ENCODE measurements around the gene DIP2C. TPM values are rescaled to one million over a fixed set of nuclear protein-coding genes. Genes with fewer than 3 reads are reported as not detected.

The DIP2C gene
- total RNA-seq, 8 experiments from 2014 or later = 1.9 to 26.3 (median 19.8) TPM

DNA sequence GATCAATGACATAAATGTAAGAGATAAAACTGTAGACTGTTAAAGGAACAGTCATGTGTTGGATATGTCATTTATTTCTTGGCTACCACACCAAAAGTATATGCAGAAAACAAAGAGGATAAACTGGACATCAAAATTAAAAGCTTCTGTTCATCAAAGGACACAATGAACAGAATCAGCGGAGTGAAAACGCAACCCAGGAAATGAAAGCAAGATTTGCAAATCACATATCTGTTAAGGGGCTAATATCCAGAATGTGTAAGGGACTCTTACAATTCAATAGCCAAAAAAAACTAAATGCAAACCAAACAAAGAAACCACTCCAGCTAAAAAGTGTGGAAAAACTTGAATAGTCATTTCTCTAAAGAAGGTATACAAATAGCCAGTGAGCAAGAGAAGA is 390.0 kb downstream of the DIP2C start:
- Histone ChIP-seq H3K27ac (no peak overlapping the region), H3K4me1 (replicated peaks in 1 of 2) (no peaks in the 10 kb centered on the region), H3K4me3 (no peak overlapping the region)
- no peak for ATAC-seq (replicated peaks in 6 of 8)
- whole genome bisulfite sequencing, 10 experiments = 73 to 100% (median 94%) methylated on average over 1 to 2 of the region's 2 CpGs; no CpG with 5 or more reads in 1 of the 10 experiments
- in situ Hi-C loops (cut with MboI; ENCODE audit: low pct_unique_long_range_greater_than_20kb in 2 of 9, low sequenced_read_pairs in 9 of 9, unreplicated experiment in 9 of 9) = no loop called here

DNA sequence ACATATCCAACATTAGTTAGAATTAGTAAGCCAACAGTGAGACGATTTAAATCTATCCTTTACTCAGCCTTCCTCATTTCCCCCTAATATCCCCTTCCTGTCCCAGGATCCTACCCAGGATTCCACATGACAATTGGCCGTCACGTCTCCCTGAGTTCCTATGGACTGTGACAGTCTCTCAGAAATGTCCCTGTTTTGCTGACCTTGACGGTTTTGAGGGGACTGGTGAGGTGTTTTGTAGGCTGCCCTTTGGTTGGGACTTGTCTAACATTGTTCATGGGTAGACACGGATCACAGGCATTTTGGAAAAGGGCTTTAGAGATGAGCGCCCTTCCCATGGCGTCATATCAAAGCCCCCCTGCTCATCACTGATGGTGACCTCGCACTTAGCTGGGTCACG is 391.4 kb downstream of the DIP2C start:
- no peak for ATAC-seq (replicated peaks in 6 of 8)
- in situ Hi-C loops (cut with MboI; ENCODE audit: low pct_unique_long_range_greater_than_20kb in 2 of 9, low sequenced_read_pairs in 9 of 9, unreplicated experiment in 9 of 9) = no loop called here
- 31 to 100% (median 80%) methylated on average over 1 to 7 of the region's 9 CpGs; no CpG with 5 or more reads in 3 of the 10 experiments for WGBS, 10 experiments
- no peak overlapping the region for H3K27ac ChIP-seq
- H3K4me1 ChIP-seq (replicated peaks in 1 of 2) = no peaks in the 10 kb centered on the region
- H3K4me3 ChIP-seq = no peak overlapping the region

DNA sequence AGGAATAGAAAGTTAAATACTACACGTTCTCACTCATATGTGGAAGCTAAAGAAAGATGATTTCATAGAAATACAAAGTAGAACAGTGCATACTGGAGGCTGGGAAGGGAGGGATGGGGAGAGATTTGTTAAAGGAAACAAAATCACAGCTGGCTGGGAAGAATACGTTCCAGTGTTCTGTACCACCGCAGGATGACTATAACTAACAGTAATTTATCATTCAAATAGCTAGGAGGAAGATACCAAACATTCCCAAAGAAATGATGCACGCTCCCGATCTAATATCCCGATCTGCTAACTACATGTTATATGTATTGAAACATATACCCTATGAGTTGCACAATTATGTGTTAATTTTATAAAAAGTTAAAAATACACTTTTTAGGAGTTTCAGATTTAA is 391.9 kb downstream of the DIP2C start:
- in situ Hi-C loops (cut with MboI; ENCODE audit: low pct_unique_long_range_greater_than_20kb in 2 of 9, low sequenced_read_pairs in 9 of 9, unreplicated experiment in 9 of 9) = no loop called here
- H3K27ac ChIP-seq = no peak overlapping the region
- H3K4me3 ChIP-seq = no peak overlapping the region
- peak in 2 of 8 experiments; percentile 48 to 63 for ATAC-seq (replicated peaks in 6 of 8)
- WGBS, 10 experiments = 0 to 100% (median 90%) methylated on average over 3 to 6 of the region's 6 CpGs
- H3K4me1 ChIP-seq (replicated peaks in 1 of 2) = no peaks in the 10 kb centered on the region

DNA sequence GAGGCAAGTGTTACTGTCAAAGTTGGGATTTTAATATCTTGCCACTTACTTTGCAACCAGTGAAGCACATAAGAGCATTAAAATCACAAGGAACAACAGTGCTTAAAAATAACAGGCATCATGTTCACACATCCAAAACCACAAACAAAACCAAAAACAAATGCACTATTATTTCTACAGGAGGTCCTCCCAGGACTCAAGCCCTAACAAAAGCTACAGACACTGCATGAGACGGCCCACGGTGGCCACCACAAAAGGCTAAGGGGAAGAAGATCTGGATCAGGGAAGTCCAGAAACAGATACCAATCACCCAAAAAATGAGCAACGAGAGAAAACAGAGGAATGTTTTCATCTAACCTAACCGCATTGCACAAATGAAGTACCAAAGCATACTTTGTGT is 395.8 kb downstream of the DIP2C start:
- H3K27ac ChIP-seq = no peak overlapping the region
- in situ Hi-C loops (cut with MboI; ENCODE audit: low pct_unique_long_range_greater_than_20kb in 2 of 9, low sequenced_read_pairs in 9 of 9, unreplicated experiment in 9 of 9) = no loop called here
- no peaks in the 10 kb centered on the region for H3K4me1 ChIP-seq (replicated peaks in 1 of 2)
- no peak for ATAC-seq (replicated peaks in 6 of 8)
- no peak overlapping the region for H3K4me3 ChIP-seq
- 40 to 100% (median 86%) methylated on average over 1 to 4 of the region's 4 CpGs; no CpG with 5 or more reads in 1 of the 10 experiments for WGBS, 10 experiments

DNA sequence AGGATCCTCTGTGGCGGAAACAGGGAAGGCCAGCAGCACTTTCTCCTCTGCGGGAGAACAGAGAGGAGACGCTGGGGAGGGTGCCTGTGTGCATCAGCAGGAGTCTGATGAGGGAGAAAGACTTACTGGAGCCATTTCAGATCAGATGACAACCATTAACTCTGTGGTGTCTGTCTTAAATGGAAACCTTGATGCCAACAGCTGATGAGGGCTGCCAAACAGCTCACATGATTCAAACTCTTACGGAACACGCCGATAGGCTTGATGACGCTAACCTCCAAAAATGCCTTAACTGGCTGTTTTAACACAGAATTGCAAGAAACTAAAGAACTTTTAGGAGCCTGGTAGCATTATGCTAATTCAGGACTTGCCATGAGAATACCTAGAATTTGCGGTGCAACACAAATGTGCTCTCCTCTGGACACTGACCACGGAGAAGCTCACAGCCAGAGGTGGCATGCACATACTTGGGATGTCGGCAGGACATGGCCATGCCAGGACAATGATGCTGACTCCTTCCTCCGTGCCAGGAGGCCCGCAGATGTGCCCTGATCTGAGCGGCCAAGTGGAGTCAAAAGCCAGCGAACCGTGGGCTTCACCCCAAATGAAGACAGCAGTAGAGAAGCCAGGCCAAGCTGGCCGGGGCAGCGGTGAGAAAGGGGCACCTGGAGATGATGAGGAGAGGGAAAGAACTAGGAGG is 399.3 kb downstream of the DIP2C start:
- Histone ChIP-seq H3K27ac (no peak overlapping the region), H3K4me3 (no peak overlapping the region), H3K4me1 (replicated peaks in 1 of 2) (no peaks in the 10 kb centered on the region)
- peak in 1 of 8 experiments; percentile 81 for ATAC-seq (replicated peaks in 6 of 8)
- 67 to 100% (median 93%) methylated on average over 2 to 7 of the region's 17 CpGs; no CpG with 5 or more reads in 1 of the 10 experiments for WGBS, 10 experiments
- in situ Hi-C loops (cut with MboI; ENCODE audit: low pct_unique_long_range_greater_than_20kb in 2 of 9, low sequenced_read_pairs in 9 of 9, unreplicated experiment in 9 of 9) = no loop called here

DNA sequence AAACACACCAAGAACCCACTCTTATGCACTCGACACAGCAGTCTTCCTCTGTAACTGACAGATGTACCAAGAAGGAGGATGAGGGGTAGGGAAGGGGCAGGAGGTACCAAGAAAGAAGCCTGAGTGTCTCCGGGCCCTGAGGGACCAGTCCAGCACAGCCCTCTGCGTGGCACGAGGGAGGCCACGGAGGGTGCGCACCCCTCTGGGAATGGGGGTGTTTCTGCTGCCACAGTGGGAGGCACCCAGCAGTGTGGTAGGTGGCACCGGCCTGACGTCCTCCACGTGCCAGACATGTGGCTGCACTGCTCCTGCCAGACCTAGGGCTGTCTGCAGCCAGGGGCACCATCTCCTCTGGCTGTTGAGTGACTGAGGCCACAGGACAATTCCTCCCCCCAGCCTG is 399.9 kb downstream of the DIP2C start:
- Histone ChIP-seq H3K4me3 (no peak overlapping the region), H3K27ac (no peak overlapping the region), H3K4me1 (replicated peaks in 1 of 2) (no peaks in the 10 kb centered on the region)
- in situ Hi-C loops (cut with MboI; ENCODE audit: low pct_unique_long_range_greater_than_20kb in 2 of 9, low sequenced_read_pairs in 9 of 9, unreplicated experiment in 9 of 9) = no loop called here
- 93 to 100% (median 100%) methylated on average over 1 to 3 of the region's 9 CpGs; no CpG with 5 or more reads in 7 of the 10 experiments for WGBS, 10 experiments
- ATAC-seq (replicated peaks in 6 of 8) = no peak

DNA sequence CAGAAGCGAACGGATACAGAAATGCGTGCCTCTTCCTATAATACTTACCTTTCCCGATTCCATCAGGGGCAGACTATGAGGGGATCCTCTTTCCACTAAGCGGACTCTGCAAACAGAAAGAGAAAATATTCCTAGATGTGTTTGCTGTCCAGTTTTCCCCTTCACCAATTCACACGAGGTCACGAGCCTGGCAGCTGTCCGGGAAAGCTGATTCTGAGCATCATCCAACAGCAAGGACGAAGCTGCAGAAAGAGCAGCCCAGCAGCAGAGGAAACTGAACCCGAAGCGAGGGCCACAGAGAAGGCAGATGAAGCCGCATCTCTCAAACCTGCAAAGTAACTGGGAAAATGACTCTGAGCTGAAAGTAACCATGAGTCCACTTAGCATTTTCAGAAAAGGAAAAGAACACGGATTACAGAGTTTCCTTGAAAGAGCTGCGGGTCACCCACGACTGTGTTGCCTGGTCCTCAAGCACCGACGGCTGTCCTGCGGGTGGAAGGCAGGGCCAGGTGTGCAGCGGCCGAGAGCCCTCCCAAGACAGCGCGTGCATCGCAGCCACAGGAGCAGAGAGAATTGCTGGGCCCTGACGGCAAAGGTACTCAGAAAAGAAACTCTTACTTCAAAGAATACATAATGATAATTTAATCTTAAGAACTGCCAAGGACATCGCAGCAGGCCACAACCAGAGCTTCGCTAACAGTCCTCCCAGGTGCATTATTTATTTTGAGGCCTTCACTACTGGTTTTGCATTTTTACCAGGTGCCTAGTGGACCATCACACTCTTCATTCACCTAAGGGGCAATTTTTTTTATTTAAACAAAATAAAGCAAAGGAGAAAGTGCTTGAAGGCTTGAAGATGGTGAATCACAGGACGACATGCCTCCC is 400.9 kb downstream of the DIP2C start:
- Histone ChIP-seq H3K27ac (no peak overlapping the region), H3K4me3 (no peak overlapping the region), H3K4me1 (replicated peaks in 1 of 2) (no peaks in the 10 kb centered on the region)
- no peak for ATAC-seq (replicated peaks in 6 of 8)
- in situ Hi-C loops (cut with MboI; ENCODE audit: low pct_unique_long_range_greater_than_20kb in 2 of 9, low sequenced_read_pairs in 9 of 9, unreplicated experiment in 9 of 9) = no loop called here
- 88 to 100% (median 94%) methylated on average over 4 to 20 of the region's 27 CpGs for WGBS, 10 experiments

DNA sequence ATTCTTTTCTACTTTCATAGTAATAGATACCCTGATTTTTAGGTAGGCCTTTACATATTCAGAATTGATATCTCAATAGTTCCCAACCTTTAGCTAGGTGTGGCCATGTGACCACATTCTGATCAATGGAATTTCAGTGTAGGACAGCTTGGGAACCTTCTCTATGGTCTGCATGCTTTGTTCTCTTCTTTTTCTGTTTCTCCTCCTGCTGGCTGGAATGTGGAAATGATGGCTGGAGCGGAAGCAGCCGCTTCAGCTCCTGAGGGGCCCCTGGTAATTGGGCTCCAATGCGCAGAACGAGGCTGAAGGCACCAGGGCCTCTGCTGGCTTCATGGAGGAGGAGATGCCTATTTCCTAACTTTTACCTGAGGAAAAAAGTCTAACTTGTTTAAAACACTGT is 401.7 kb downstream of the DIP2C start:
- WGBS, 10 experiments = 67 to 100% (median 90%) methylated on average over 1 to 4 of the region's 4 CpGs
- in situ Hi-C loops (cut with MboI; ENCODE audit: low pct_unique_long_range_greater_than_20kb in 2 of 9, low sequenced_read_pairs in 9 of 9, unreplicated experiment in 9 of 9) = no loop called here
- H3K4me3 ChIP-seq = no peak overlapping the region
- H3K4me1 ChIP-seq (replicated peaks in 1 of 2) = no peaks in the 10 kb centered on the region
- no peak overlapping the region for H3K27ac ChIP-seq
- peak in 1 of 8 experiments; percentile 18 for ATAC-seq (replicated peaks in 6 of 8)

DNA sequence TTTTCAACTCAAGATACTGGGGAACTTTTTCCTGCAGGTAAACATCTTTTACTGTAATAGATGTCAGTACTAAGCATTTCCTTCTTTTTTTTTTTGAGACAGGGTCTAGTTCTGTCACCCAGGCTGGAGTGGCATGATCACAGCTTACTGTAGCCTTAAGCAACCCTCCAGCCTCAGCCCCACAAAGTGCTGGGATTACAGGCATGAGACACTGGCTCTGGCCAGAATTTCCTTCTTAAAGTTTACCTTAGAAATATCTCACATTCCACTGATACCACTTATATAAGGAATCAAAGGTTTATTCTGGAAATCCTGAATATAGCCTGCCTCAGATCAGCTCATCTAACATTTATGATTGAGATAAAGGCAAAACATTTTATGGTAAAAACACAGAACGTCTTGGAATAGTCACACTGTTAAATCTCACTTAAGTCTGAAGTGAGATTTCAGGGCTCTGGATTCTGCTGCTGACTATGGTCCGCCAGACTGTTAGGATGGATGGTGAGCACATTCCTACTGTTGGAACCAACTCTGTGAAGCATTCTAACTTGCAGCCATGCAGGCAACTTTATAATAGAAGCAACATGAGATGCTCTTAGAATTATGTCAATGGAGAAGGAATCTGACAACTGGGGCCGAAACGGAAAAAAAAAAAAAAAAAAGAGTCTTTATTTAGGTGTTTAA is 402.3 kb downstream of the DIP2C start:
- no peak for ATAC-seq (replicated peaks in 6 of 8)
- 20 to 100% (median 88%) methylated on average over 1 to 4 of the region's 4 CpGs for WGBS, 10 experiments
- H3K4me3 ChIP-seq = no peak overlapping the region
- H3K4me1 ChIP-seq (replicated peaks in 1 of 2) = no peaks in the 10 kb centered on the region
- in situ Hi-C loops (cut with MboI; ENCODE audit: low pct_unique_long_range_greater_than_20kb in 2 of 9, low sequenced_read_pairs in 9 of 9, unreplicated experiment in 9 of 9) = no loop called here
- no peak overlapping the region for H3K27ac ChIP-seq

DNA sequence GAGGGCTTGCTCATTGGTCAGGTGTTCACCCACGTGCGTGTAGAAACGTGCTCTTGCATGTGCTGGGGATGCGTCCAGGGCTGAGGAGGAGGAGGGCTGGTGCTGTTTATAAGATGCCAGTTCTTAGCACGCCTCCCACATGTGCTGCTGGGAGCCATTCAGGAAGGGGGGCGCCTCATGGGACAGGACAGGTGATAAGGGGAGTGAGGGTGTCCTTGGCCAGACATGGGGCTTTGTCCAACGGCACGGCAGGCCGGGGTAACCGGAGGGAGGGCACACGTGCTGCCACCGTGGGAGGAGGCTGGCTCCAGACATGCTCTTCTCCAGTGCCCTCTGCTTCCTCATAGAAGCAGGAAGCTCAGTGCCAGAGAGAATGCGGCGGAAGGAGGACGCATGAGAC is 404.3 kb downstream of the DIP2C start:
- Histone ChIP-seq H3K27ac (no peak overlapping the region), H3K4me1 (replicated peaks in 1 of 2) (no peaks in the 10 kb centered on the region), H3K4me3 (no peak overlapping the region)
- 90 to 97% (median 94%) methylated on average over 2 to 6 of the region's 15 CpGs; no CpG with 5 or more reads in 5 of the 10 experiments for whole genome bisulfite sequencing, 10 experiments
- in situ Hi-C loops (cut with MboI; ENCODE audit: low pct_unique_long_range_greater_than_20kb in 2 of 9, low sequenced_read_pairs in 9 of 9, unreplicated experiment in 9 of 9) = no loop called here
- no peak for ATAC-seq (replicated peaks in 6 of 8)

DNA sequence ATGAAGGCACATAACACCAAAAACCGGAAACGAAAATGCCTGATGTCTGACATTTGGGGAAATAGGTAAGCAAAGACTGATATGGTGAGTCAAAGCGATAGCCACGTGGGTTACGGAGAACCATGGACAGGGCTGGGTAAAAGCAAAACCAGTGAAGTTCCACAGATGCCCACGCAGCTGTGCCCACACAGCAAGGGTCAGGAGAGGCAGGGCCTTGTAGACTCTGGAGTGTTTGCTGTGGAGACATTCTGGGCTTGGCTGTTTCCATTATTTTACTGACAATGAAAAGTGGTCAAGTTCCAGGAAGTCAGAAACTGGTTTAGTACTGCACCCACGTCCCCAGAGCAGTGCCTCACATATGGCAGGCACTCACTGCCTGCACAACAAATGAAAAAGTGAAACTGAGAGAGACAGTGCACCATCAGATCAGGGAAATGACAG is 405.5 kb downstream of the DIP2C start:
- no peak overlapping the region for H3K27ac ChIP-seq
- in situ Hi-C loops (cut with MboI; ENCODE audit: low pct_unique_long_range_greater_than_20kb in 2 of 9, low sequenced_read_pairs in 9 of 9, unreplicated experiment in 9 of 9) = no loop called here
- ATAC-seq (replicated peaks in 6 of 8) = peak in 1 of 8 experiments; percentile 24
- no peaks in the 10 kb centered on the region for H3K4me1 ChIP-seq (replicated peaks in 1 of 2)
- WGBS, 10 experiments = 73 to 100% (median 92%) methylated on average over 1 to 7 of the region's 7 CpGs; no CpG with 5 or more reads in 2 of the 10 experiments
- H3K4me3 ChIP-seq = no peak overlapping the region

DNA sequence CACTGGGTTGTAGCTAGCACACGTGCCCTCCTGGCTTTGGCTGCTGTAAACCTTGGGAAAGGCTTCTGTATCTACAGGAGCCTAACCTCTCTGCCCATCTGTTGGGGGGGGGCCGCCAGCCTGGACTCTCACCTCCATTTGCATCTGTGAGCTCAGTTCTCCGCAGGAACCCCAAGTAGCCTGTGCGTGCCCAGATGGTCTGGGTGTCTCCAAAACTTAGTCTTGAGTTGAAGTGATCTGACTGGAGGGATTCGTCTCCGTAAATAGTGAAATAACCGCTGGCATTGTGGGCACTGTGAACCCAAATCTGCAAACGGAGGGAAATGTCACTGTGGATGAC is 406.4 kb downstream of the DIP2C start:
- no peak for ATAC-seq (replicated peaks in 6 of 8)
- in situ Hi-C loops (cut with MboI; ENCODE audit: low pct_unique_long_range_greater_than_20kb in 2 of 9, low sequenced_read_pairs in 9 of 9, unreplicated experiment in 9 of 9) = no loop called here
- 85 to 100% (median 100%) methylated on average over 2 to 7 of the region's 8 CpGs; no CpG with 5 or more reads in 5 of the 10 experiments for WGBS, 10 experiments
- no peaks in the 10 kb centered on the region for H3K4me1 ChIP-seq (replicated peaks in 1 of 2)
- H3K27ac ChIP-seq = no peak overlapping the region
- no peak overlapping the region for H3K4me3 ChIP-seq

Data from motor neuron (in vitro differentiated cells).